ENCODE measurements around the gene KHDRBS2. TPM values are rescaled to one million over a fixed set of nuclear protein-coding genes. Genes with fewer than 3 reads are reported as not detected.

KHDRBS2 gene
- total and polyA plus RNA-seq, 2 donors (not counting 3 experiments of a cell fraction or from before 2014, with no cell fraction given), result not detected

DNA sequence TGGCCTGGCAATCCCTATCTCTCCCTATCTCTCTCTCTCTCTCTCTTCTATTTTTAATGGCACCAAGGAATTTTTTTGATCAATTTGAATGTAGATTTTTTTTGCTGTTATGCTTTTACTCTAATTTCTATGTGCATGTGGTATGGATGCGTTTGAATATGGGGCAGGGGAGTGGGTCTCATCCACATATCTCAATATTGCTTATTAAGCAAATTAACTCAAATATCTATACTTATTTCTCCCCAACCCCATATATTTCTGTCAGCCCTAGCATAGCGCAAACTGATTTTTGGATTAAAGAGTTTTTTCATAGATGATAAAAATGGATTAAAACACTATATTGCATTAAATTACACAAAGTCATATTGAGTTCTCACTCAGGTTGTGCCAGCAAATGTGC lies 210.2 kb downstream of the KHDRBS2 start:
- CTCF ChIA-PET, result no interaction called here
- dilution Hi-C loops (cut with MboI; ENCODE audit: extremely low pct_ligation_motif_present, low sequenced_read_pairs), result no loop called here

More for the DNA sequence above, 210.2 kb downstream of the KHDRBS2 start:
- POLR2A ChIA-PET, result no interaction called here
- Histone ChIP-seq H3K36me3 (ENCODE audit: control insufficient read depth in 2 of 2, extremely low read depth in 1 of 2, insufficient read depth in 2 of 2, low read length in 2 of 2) (no peaks in the 10 kb centered on the region), H3K79me2 (ENCODE audit: control insufficient read depth, insufficient read depth, low read length) (no peaks in the 10 kb centered on the region), H4K20me1 (replicated peaks; ENCODE audit: control insufficient read depth, extremely low read depth, insufficient read depth, low read length) (no peaks in the 10 kb centered on the region), H3K4me2 (ENCODE audit: insufficient read depth, low read length) (no peak overlapping the region), H2AFZ (ENCODE audit: low read depth, low read length) (no peak overlapping the region), H3K4me3 (replicated peaks in 1 of 3; ENCODE audit: insufficient read depth in 1 of 3, low read depth in 1 of 3, low read length in 3 of 3) (no peak overlapping the region), H3K27me3 (ENCODE audit: control insufficient read depth in 2 of 2, insufficient read depth in 2 of 2, low read length in 2 of 2) (no peaks in the 10 kb centered on the region), H3K9me1 (replicated peaks; ENCODE audit: control insufficient read depth, extremely low read depth, insufficient read depth, low read length) (no peaks in the 10 kb centered on the region), H3K9ac (replicated peaks; ENCODE audit: extremely low read depth, insufficient read depth, low read length) (no peak overlapping the region), H3K4me1 (ENCODE audit: control insufficient read depth, extremely low read depth, insufficient read depth, low read length) (no peaks in the 10 kb centered on the region), H3K9me3 (replicated peaks; ENCODE audit: control insufficient read depth, insufficient read depth, low read length) (peaks cover 10% of the 10 kb centered on the region), H3K27ac (ENCODE audit: insufficient read depth, low read depth, low read length) (no peak overlapping the region)
- intact Hi-C loops (cut with micrococcal nuclease), result no loop called here
- no TSS peak for BruUV-seq (replicated peaks)
- DNase-seq (ENCODE audit: low read depth, low spot score) (no peak), FAIRE-seq (no peak)
- TF ChIP-seq POLR2A (IDR thresholded peaks at IDR 0.05; ENCODE audit: low read depth, low read length) (no peak), FOS (IDR thresholded peaks at IDR 0.05; ENCODE audit: borderline replicate concordance, insufficient read depth, low read length) (no peak), POLR2AphosphoS5 (IDR thresholded peaks at IDR 0.05; ENCODE audit: insufficient read depth, low read depth, low read length) (no peak), GATA2 (IDR thresholded peaks at IDR 0.05; ENCODE audit: insufficient read depth, insufficient read length, low read depth, low read length) (no peak), JUN (IDR thresholded peaks at IDR 0.05; ENCODE audit: borderline replicate concordance, insufficient read depth, insufficient read length, low read depth) (no peak), MYC (IDR thresholded peaks at IDR 0.05; ENCODE audit: low read depth, low read length) (no peak), EZH2 (IDR thresholded peaks at IDR 0.05; ENCODE audit: borderline replicate concordance, low read depth, low read length, severe bottlenecking) (no peak)
- TF ChIP-seq, protein P1, sequence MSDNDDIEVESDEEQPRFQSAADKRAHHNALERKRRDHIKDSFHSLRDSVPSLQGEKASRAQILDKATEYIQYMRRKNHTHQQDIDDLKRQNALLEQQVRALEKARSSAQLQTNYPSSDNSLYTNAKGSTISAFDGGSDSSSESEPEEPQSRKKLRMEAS (IDR thresholded peaks at IDR 0.05; ENCODE audit: insufficient read depth, insufficient read length), result no peak
- TF ChIP-seq, protein P2, sequence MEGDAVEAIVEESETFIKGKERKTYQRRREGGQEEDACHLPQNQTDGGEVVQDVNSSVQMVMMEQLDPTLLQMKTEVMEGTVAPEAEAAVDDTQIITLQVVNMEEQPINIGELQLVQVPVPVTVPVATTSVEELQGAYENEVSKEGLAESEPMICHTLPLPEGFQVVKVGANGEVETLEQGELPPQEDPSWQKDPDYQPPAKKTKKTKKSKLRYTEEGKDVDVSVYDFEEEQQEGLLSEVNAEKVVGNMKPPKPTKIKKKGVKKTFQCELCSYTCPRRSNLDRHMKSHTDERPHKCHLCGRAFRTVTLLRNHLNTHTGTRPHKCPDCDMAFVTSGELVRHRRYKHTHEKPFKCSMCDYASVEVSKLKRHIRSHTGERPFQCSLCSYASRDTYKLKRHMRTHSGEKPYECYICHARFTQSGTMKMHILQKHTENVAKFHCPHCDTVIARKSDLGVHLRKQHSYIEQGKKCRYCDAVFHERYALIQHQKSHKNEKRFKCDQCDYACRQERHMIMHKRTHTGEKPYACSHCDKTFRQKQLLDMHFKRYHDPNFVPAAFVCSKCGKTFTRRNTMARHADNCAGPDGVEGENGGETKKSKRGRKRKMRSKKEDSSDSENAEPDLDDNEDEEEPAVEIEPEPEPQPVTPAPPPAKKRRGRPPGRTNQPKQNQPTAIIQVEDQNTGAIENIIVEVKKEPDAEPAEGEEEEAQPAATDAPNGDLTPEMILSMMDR (IDR thresholded peaks at IDR 0.05; ENCODE audit: extremely low read depth in 1 of 2, insufficient read depth in 1 of 2, low read depth in 1 of 2, low read length in 2 of 2), result no peak

Data from endothelial cell of umbilical vein (primary cell).